H1 (cell line): ENCODE measurements around the gene KIF25.

Experiments
- CEBPB ChIP-seq: IDR thresholded peaks from 2 replicates; pipeline ENCODE4 v1.6.1; 2012; ENCODE audit warnings: low read depth, low read length
- CREB1 ChIP-seq: IDR thresholded peaks from 2 replicates; pipeline ENCODE4 v1.6.1; 2012; ENCODE audit warnings: inconsistent platforms
- POLR2AphosphoS5 ChIP-seq: IDR thresholded peaks from 2 replicates; pipeline ENCODE4 v1.6.1; 2011; ENCODE audit warnings: low read depth, low read length
- RFX5 ChIP-seq: IDR thresholded peaks from 2 replicates; pipeline ENCODE4 v1.6.1; 2011; ENCODE audit warnings: low read depth, low read length, improper control_type of control experiment, borderline replicate concordance
- SRF ChIP-seq: IDR thresholded peaks from 2 replicates; pipeline ENCODE4 v1.6.1; 2011; ENCODE audit warnings: mild to moderate bottlenecking, low read depth, low read length, moderate library complexity
- TAF1 ChIP-seq: IDR thresholded peaks from 2 replicates; pipeline ENCODE4 v1.6.1; 2011; ENCODE audit warnings: mild to moderate bottlenecking, low read depth, low read length
- TEAD4 ChIP-seq: IDR thresholded peaks from 2 replicates; pipeline ENCODE4 v1.6.1; 2012; ENCODE audit warnings: low read depth, low read length, inconsistent platforms, mixed read lengths
- TF ChIP-seq, protein P1 (sequence below), 3 experiments: IDR thresholded peaks; 1 replicate in 2 of 3; 2 replicates in 1 of 3; pipeline versions ENCODE4 v1.5.1 to v1.6.1; 2011; ENCODE audit warnings: low read length in 3 of 3, mild to moderate bottlenecking in 3 of 3, inconsistent platforms in 2 of 3, low read depth in 1 of 3, moderate library complexity in 1 of 3; ENCODE audit not compliant: insufficient read depth in 1 of 3; ENCODE audit errors: control extremely low read depth in 1 of 3

DNA sequence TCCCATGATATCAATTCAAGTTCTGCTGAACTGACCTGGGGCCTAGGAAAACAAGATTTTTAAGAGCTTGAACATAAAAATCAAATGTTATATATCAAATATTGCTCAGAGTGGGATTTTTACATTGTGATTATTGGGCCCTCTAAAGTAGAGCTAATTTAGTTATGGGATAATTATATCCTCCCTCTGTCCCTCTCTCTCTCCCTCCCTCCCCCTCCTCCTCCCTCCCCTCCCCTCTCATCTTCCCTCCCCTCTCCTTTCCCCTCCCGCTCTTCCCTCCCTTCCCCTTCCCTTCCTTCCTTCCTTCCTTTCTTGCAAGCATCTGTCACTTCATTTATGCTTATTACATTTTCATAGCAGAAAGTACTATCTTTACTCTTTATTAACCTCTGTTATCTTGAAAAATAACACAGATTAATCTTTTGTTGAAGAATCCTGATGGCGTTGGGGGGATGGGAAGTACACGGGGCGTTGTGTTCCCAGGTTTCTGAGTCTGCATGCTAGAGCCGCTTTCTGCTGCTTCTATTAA, 32.8 kb downstream of the KIF25 start:
- TF ChIP-seq, protein P1, sequence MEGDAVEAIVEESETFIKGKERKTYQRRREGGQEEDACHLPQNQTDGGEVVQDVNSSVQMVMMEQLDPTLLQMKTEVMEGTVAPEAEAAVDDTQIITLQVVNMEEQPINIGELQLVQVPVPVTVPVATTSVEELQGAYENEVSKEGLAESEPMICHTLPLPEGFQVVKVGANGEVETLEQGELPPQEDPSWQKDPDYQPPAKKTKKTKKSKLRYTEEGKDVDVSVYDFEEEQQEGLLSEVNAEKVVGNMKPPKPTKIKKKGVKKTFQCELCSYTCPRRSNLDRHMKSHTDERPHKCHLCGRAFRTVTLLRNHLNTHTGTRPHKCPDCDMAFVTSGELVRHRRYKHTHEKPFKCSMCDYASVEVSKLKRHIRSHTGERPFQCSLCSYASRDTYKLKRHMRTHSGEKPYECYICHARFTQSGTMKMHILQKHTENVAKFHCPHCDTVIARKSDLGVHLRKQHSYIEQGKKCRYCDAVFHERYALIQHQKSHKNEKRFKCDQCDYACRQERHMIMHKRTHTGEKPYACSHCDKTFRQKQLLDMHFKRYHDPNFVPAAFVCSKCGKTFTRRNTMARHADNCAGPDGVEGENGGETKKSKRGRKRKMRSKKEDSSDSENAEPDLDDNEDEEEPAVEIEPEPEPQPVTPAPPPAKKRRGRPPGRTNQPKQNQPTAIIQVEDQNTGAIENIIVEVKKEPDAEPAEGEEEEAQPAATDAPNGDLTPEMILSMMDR (IDR thresholded peaks at IDR 0.05; ENCODE audit: control extremely low read depth in 1 of 3, insufficient read depth in 1 of 3, low read depth in 1 of 3, low read length in 3 of 3) = no peak
- TF ChIP-seq POLR2AphosphoS5 (no peak), SRF (no peak), TAF1 (no peak), CREB1 (no peak), CEBPB (no peak), RFX5 (no peak), TEAD4 (no peak)
